Activated CD4-positive, alpha-beta T cell treated with anti-CD3 and anti-CD28 coated beads, Interleukin-2, amount 50 U/mL, for 24 hours (primary cell): Measurements from ENCODE around the gene HERC4.
"Not testable (repeated sequence)": the region's sequence is repeated elsewhere in the genome, so short reads cannot be mapped to it uniquely, and the experiment has no call there.

Experiments
- DNase-seq, 2 donors: peaks; one replicate each; pipeline ENCODE4 v3.0.0-alpha.2; 2020; ENCODE audit warnings: low read depth in 1 of 2, low spot score in 1 of 2

HERC4 gene

GRCh38 chr10:68049289-68050078 is 25.6 kb downstream of the HERC4 start:
- DNase-seq = no peak

- DNase-seq = no peak
These were observed 27.3 kb downstream of the HERC4 start for GRCh38 chr10:68047554-68048327.

GRCh38 chr10:68047122-68047521 is 28.0 kb downstream of the HERC4 start:
- DNase-seq = no peak

- DNase-seq = no peak
These were observed 28.4 kb downstream of the HERC4 start for GRCh38 chr10:68046642-68047041.

- no peak for DNase-seq
These were observed 32.1 kb downstream of the HERC4 start for GRCh38 chr10:68043030-68043429.

- DNase-seq = no peak
These were observed 43.0 kb downstream of the HERC4 start for GRCh38 chr10:68032113-68032512.

GRCh38 chr10:68027429-68027828 is 47.7 kb downstream of the HERC4 start:
- DNase-seq = no peak

- DNase-seq = no peak
These were observed 51.8 kb downstream of the HERC4 start for GRCh38 chr10:68023292-68023691.

- DNase-seq = not testable (repeated sequence)
These were observed 52.8 kb downstream of the HERC4 start for GRCh38 chr10:68022324-68022723.

GRCh38 chr10:68016519-68016918 is 58.6 kb downstream of the HERC4 start:
- DNase-seq = not testable (repeated sequence)

- no peak for DNase-seq
These were observed 64.6 kb downstream of the HERC4 start for GRCh38 chr10:68010426-68010940.

GRCh38 chr10:68007356-68007755 is 67.7 kb downstream of the HERC4 start:
- no peak for DNase-seq

- no peak for DNase-seq
These were observed 73.5 kb downstream of the HERC4 start for GRCh38 chr10:68001539-68001938.

- DNase-seq = no peak
These were observed 74.1 kb downstream of the HERC4 start for GRCh38 chr10:68001000-68001399.

- no peak for DNase-seq
These were observed 85.0 kb downstream of the HERC4 start for GRCh38 chr10:67990093-67990492.

- DNase-seq = no peak
These were observed 86.5 kb downstream of the HERC4 start for GRCh38 chr10:67988606-67989005.

GRCh38 chr10:67982603-67983002 is 92.5 kb downstream of the HERC4 start:
- DNase-seq = not testable (repeated sequence)

- no peak for DNase-seq
These were observed 96.3 kb downstream of the HERC4 start for GRCh38 chr10:67978749-67979148.

- DNase-seq = no peak
These were observed 97.8 kb downstream of the HERC4 start for GRCh38 chr10:67977251-67977650.

GRCh38 chr10:67976292-67977245 is 98.5 kb downstream of the HERC4 start:
- no peak for DNase-seq

- no peak for DNase-seq
These were observed 99.2 kb downstream of the HERC4 start for GRCh38 chr10:67975871-67976270.
